ENCODE data around the gene PPM1A.

DNA sequence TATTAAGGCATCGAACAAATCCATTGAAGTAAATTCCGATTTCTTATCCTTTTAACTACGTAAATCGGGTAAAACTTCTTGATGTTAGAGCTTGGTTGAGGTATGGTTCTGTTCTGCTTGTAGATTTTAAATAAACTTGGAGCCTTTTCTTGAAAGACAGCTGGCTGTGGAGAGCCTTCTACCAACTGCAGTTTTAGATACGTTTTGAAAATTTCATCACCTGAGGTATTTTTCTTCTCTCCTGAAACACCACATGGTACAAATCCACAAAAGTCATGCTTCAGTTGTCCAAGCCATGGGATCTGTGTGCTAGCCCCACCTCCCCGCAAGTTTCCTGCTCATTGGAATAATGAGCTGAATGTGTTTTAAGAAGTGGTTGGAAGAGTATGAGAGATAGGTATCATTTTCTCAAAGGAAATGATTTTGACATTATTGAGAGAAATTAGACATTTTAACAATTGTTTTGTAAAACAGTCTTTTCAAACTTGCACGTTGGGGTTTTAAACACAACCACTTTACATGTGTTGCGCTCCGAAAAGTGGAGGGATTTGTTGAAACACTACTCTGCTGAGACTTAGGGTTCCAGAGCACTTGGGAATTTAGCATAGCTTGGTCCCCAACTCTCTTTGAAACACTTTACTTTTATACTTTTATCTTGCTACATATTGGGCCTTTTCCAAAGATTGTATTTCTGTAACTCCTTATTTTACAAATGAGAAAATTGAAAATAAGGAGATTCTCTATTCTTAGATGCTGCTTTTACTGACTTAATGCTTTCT, 1.4 kb downstream of the PPM1A start:
- TF ChIP-seq, protein P1, sequence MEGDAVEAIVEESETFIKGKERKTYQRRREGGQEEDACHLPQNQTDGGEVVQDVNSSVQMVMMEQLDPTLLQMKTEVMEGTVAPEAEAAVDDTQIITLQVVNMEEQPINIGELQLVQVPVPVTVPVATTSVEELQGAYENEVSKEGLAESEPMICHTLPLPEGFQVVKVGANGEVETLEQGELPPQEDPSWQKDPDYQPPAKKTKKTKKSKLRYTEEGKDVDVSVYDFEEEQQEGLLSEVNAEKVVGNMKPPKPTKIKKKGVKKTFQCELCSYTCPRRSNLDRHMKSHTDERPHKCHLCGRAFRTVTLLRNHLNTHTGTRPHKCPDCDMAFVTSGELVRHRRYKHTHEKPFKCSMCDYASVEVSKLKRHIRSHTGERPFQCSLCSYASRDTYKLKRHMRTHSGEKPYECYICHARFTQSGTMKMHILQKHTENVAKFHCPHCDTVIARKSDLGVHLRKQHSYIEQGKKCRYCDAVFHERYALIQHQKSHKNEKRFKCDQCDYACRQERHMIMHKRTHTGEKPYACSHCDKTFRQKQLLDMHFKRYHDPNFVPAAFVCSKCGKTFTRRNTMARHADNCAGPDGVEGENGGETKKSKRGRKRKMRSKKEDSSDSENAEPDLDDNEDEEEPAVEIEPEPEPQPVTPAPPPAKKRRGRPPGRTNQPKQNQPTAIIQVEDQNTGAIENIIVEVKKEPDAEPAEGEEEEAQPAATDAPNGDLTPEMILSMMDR (IDR thresholded peaks at IDR 0.05; ENCODE audit: low read depth, low read length) = no peak
- no peak for TF ChIP-seq POLR2A (IDR thresholded peaks at IDR 0.05; ENCODE audit: extremely low read depth, insufficient read length)
- TF ChIP-seq MYC (IDR thresholded peaks at IDR 0.05; ENCODE audit: low read depth, low read length) = no peak

Data from NB4 (cell line).